ENCODE measurements around the gene ABHD16B.

DNA sequence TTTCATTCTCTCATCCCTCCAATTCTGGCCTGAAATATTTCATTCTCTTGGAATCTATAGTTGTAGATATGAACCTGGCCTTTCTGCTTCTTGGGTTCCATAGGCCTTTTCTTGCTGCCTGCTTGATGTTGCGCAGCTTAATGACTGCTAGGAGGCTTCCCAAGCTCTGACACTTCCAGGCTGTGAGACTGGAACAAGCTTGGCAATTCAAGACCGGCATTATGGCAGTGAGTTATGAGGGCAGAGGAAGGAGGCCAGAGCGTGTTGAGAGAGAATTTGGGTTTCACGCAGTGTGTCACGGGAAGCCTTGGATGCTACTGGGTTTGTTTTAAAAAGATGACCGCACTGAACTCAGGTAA, 32.7 kb downstream of the ABHD16B start:
- TF ChIP-seq POLR2AphosphoS5 (IDR thresholded peaks at IDR 0.05) (no peak), EP300 (IDR thresholded peaks at IDR 0.05) (no peak), POLR2A (IDR thresholded peaks at IDR 0.05) (no peak)
- TF ChIP-seq, protein P1, sequence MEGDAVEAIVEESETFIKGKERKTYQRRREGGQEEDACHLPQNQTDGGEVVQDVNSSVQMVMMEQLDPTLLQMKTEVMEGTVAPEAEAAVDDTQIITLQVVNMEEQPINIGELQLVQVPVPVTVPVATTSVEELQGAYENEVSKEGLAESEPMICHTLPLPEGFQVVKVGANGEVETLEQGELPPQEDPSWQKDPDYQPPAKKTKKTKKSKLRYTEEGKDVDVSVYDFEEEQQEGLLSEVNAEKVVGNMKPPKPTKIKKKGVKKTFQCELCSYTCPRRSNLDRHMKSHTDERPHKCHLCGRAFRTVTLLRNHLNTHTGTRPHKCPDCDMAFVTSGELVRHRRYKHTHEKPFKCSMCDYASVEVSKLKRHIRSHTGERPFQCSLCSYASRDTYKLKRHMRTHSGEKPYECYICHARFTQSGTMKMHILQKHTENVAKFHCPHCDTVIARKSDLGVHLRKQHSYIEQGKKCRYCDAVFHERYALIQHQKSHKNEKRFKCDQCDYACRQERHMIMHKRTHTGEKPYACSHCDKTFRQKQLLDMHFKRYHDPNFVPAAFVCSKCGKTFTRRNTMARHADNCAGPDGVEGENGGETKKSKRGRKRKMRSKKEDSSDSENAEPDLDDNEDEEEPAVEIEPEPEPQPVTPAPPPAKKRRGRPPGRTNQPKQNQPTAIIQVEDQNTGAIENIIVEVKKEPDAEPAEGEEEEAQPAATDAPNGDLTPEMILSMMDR (IDR thresholded peaks at IDR 0.05): no peak
